HK-2 (cell line): ENCODE measurements around the gene ELL.
"Not testable (repeated sequence)": the region's sequence is repeated elsewhere in the genome, so short reads cannot be mapped to it uniquely, and the experiment has no call there.

Experiments used
- DNase-seq: peaks from one replicate; pipeline ENCODE4 v3.0.0-alpha.2; 2018; ENCODE audit not compliant: unreplicated experiment

ELL gene

GRCh38 chr19:18521692-18522123 lies at the start of gene ELL:
ELL (minus strand) TSS chr19:18522070; CDS start chr19:18522055, 15 bp downstream.
- DNase-seq: no peak

GRCh38 chr19:18568367-18568766 lies 46.5 kb upstream of the ELL start:
- DNase-seq: no peak

- DNase-seq: no peak
Observed at GRCh38 chr19:18566953-18567352, 45.1 kb upstream of the ELL start.

- DNase-seq: no peak
Observed at GRCh38 chr19:18562086-18562485, 40.2 kb upstream of the ELL start.

GRCh38 chr19:18559685-18560084 lies 37.8 kb upstream of the ELL start:
- no peak for DNase-seq

GRCh38 chr19:18558604-18559003 lies 36.7 kb upstream of the ELL start:
- DNase-seq: no peak

GRCh38 chr19:18558202-18558555 lies 36.3 kb upstream of the ELL start:
- DNase-seq: no peak

- peak; percentile 97 for DNase-seq
Observed at GRCh38 chr19:18557411-18558201, 35.7 kb upstream of the ELL start, which contains the start of gene KXD1. KXD1 (plus strand) TSS chr19:18557870; CDS start chr19:18562057, 4,187 bp downstream.

- no peak for DNase-seq
Observed at GRCh38 chr19:18551631-18552030, 29.8 kb upstream of the ELL start.

GRCh38 chr19:18543814-18544475 lies 22.1 kb upstream of the ELL start:
- DNase-seq: peak; percentile 62

GRCh38 chr19:18542941-18543813 lies 21.3 kb upstream of the ELL start, which contains the start of gene FKBP8:
FKBP8 (minus strand) TSS chr19:18543573; CDS start chr19:18541970, 1,603 bp downstream.
- DNase-seq: peak; percentile 89

- DNase-seq: no peak
Observed at GRCh38 chr19:18541992-18542940, 20.4 kb upstream of the ELL start.

GRCh38 chr19:18541258-18541991 lies 19.6 kb upstream of the ELL start:
- DNase-seq: no peak

- not testable (repeated sequence) for DNase-seq
Observed at GRCh38 chr19:18540200-18540599, 18.3 kb upstream of the ELL start.

GRCh38 chr19:18539372-18539771 lies 17.5 kb upstream of the ELL start:
- no peak for DNase-seq

GRCh38 chr19:18538115-18538514 lies 16.2 kb upstream of the ELL start:
- DNase-seq: no peak

- no peak for DNase-seq
Observed at GRCh38 chr19:18537431-18537830, 15.6 kb upstream of the ELL start.

- DNase-seq: no peak
Observed at GRCh38 chr19:18536475-18536874, 14.6 kb upstream of the ELL start.

- DNase-seq: no peak
Observed at GRCh38 chr19:18533058-18533457, 11.2 kb upstream of the ELL start.

GRCh38 chr19:18532168-18532890 lies 10.5 kb upstream of the ELL start:
- no peak for DNase-seq
